Measurements from ENCODE around the gene ADAM17. TPM values are rescaled to one million over a fixed set of nuclear protein-coding genes. Genes with fewer than 3 reads are reported as not detected.
A peak's percentile ranks its signal among the peaks of the same experiment; 100 is the strongest.

Gene ADAM17
- total and polyA plus RNA-seq, 2 of the 13 experiments (the other 11 are each of a cell fraction or from before 2014, with no cell fraction given) = 6.5 to 33.4 TPM

DNA sequence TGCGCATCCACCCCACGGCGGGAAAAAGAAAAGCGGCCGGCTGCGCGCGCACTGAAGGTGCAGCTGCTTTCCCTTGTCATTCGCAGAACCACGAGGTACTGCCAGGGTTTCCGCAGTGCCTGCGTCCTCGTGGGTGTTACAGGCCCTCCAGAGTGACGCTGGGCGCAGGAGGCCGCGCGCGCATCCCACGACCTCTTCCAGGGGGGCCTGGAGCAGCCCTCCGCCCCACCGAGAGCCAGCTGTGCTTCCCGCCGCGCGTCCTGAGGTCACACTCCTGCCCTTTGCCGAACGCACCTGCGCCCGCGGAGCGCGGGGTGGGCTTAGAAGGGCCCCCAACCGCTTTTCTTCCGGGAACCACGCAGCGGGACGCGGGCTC is 81.7 kb downstream of the ADAM17 start (continued):
- TF ChIP-seq, protein P1, sequence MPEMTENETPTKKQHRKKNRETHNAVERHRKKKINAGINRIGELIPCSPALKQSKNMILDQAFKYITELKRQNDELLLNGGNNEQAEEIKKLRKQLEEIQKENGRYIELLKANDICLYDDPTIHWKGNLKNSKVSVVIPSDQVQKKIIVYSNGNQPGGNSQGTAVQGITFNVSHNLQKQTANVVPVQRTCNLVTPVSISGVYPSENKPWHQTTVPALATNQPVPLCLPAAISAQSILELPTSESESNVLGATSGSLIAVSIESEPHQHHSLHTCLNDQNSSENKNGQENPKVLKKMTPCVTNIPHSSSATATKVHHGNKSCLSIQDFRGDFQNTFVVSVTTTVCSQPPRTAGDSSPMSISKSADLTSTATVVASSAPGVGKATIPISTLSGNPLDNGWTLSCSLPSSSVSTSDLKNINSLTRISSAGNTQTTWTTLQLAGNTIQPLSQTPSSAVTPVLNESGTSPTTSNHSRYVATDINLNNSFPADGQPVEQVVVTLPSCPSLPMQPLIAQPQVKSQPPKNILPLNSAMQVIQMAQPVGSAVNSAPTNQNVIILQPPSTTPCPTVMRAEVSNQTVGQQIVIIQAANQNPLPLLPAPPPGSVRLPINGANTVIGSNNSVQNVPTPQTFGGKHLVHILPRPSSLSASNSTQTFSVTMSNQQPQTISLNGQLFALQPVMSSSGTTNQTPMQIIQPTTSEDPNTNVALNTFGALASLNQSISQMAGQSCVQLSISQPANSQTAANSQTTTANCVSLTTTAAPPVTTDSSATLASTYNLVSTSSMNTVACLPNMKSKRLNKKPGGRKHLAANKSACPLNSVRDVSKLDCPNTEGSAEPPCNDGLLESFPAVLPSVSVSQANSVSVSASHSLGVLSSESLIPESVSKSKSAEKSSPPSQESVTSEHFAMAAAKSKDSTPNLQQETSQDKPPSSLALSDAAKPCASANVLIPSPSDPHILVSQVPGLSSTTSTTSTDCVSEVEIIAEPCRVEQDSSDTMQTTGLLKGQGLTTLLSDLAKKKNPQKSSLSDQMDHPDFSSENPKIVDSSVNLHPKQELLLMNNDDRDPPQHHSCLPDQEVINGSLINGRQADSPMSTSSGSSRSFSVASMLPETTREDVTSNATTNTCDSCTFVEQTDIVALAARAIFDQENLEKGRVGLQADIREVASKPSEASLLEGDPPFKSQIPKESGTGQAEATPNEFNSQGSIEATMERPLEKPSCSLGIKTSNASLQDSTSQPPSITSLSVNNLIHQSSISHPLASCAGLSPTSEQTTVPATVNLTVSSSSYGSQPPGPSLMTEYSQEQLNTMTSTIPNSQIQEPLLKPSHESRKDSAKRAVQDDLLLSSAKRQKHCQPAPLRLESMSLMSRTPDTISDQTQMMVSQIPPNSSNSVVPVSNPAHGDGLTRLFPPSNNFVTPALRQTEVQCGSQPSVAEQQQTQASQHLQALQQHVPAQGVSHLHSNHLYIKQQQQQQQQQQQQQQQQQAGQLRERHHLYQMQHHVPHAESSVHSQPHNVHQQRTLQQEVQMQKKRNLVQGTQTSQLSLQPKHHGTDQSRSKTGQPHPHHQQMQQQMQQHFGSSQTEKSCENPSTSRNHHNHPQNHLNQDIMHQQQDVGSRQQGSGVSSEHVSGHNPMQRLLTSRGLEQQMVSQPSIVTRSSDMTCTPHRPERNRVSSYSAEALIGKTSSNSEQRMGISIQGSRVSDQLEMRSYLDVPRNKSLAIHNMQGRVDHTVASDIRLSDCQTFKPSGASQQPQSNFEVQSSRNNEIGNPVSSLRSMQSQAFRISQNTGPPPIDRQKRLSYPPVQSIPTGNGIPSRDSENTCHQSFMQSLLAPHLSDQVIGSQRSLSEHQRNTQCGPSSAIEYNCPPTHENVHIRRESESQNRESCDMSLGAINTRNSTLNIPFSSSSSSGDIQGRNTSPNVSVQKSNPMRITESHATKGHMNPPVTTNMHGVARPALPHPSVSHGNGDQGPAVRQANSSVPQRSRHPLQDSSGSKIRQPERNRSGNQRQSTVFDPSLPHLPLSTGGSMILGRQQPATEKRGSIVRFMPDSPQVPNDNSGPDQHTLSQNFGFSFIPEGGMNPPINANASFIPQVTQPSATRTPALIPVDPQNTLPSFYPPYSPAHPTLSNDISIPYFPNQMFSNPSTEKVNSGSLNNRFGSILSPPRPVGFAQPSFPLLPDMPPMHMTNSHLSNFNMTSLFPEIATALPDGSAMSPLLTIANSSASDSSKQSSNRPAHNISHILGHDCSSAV (CRISPR knock-in tag; IDR thresholded peaks at IDR 0.05; ENCODE audit: borderline replicate concordance) = no peak
- TF ChIP-seq, protein P2, sequence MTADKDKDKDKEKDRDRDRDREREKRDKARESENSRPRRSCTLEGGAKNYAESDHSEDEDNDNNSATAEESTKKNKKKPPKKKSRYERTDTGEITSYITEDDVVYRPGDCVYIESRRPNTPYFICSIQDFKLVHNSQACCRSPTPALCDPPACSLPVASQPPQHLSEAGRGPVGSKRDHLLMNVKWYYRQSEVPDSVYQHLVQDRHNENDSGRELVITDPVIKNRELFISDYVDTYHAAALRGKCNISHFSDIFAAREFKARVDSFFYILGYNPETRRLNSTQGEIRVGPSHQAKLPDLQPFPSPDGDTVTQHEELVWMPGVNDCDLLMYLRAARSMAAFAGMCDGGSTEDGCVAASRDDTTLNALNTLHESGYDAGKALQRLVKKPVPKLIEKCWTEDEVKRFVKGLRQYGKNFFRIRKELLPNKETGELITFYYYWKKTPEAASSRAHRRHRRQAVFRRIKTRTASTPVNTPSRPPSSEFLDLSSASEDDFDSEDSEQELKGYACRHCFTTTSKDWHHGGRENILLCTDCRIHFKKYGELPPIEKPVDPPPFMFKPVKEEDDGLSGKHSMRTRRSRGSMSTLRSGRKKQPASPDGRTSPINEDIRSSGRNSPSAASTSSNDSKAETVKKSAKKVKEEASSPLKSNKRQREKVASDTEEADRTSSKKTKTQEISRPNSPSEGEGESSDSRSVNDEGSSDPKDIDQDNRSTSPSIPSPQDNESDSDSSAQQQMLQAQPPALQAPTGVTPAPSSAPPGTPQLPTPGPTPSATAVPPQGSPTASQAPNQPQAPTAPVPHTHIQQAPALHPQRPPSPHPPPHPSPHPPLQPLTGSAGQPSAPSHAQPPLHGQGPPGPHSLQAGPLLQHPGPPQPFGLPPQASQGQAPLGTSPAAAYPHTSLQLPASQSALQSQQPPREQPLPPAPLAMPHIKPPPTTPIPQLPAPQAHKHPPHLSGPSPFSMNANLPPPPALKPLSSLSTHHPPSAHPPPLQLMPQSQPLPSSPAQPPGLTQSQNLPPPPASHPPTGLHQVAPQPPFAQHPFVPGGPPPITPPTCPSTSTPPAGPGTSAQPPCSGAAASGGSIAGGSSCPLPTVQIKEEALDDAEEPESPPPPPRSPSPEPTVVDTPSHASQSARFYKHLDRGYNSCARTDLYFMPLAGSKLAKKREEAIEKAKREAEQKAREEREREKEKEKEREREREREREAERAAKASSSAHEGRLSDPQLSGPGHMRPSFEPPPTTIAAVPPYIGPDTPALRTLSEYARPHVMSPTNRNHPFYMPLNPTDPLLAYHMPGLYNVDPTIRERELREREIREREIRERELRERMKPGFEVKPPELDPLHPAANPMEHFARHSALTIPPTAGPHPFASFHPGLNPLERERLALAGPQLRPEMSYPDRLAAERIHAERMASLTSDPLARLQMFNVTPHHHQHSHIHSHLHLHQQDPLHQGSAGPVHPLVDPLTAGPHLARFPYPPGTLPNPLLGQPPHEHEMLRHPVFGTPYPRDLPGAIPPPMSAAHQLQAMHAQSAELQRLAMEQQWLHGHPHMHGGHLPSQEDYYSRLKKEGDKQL (CRISPR knock-in tag; IDR thresholded peaks at IDR 0.05; ENCODE audit: low read depth) = no peak
- TF ChIP-seq SNRNP70 (IDR thresholded peaks at IDR 0.05; ENCODE audit: low read depth, low read length) = no peak
- TF ChIP-seq ELF3 (CRISPR knock-in tag; IDR thresholded peaks at IDR 0.05) = no peak
- TF ChIP-seq, protein P3, sequence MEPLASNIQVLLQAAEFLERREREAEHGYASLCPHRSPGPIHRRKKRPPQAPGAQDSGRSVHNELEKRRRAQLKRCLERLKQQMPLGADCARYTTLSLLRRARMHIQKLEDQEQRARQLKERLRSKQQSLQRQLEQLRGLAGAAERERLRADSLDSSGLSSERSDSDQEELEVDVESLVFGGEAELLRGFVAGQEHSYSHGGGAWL (CRISPR knock-in tag; IDR thresholded peaks at IDR 0.05) = no peak
- no peak for TF ChIP-seq TRIM24 (CRISPR knock-in tag; IDR thresholded peaks at IDR 0.05)
- TF ChIP-seq REXO4 (CRISPR knock-in tag; IDR thresholded peaks at IDR 0.05; ENCODE audit: borderline replicate concordance) = 0 out of 2 replicates have a peak, but pooled peaks have one; percentile 22
- no peak for TF ChIP-seq FOXJ3 (CRISPR knock-in tag; IDR thresholded peaks at IDR 0.05; ENCODE audit: borderline replicate concordance)
- no peak for TF ChIP-seq KMT2B (CRISPR knock-in tag; IDR thresholded peaks at IDR 0.05)
- TF ChIP-seq, protein P4, sequence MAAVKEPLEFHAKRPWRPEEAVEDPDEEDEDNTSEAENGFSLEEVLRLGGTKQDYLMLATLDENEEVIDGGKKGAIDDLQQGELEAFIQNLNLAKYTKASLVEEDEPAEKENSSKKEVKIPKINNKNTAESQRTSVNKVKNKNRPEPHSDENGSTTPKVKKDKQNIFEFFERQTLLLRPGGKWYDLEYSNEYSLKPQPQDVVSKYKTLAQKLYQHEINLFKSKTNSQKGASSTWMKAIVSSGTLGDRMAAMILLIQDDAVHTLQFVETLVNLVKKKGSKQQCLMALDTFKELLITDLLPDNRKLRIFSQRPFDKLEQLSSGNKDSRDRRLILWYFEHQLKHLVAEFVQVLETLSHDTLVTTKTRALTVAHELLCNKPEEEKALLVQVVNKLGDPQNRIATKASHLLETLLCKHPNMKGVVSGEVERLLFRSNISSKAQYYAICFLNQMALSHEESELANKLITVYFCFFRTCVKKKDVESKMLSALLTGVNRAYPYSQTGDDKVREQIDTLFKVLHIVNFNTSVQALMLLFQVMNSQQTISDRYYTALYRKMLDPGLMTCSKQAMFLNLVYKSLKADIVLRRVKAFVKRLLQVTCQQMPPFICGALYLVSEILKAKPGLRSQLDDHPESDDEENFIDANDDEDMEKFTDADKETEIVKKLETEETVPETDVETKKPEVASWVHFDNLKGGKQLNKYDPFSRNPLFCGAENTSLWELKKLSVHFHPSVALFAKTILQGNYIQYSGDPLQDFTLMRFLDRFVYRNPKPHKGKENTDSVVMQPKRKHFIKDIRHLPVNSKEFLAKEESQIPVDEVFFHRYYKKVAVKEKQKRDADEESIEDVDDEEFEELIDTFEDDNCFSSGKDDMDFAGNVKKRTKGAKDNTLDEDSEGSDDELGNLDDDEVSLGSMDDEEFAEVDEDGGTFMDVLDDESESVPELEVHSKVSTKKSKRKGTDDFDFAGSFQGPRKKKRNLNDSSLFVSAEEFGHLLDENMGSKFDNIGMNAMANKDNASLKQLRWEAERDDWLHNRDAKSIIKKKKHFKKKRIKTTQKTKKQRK (IDR thresholded peaks at IDR 0.05; ENCODE audit: low read length) = no peak
- TF ChIP-seq ZKSCAN5 (CRISPR knock-in tag; IDR thresholded peaks at IDR 0.05) = no peak
- TF ChIP-seq KLF13 (CRISPR knock-in tag; IDR thresholded peaks at IDR 0.05) = no peak
- no peak for TF ChIP-seq RXRA (CRISPR knock-in tag; IDR thresholded peaks at IDR 0.05)
